GM12892 (cell line): ENCODE measurements around the gene GFPT1.

ENCODE experiments used
- POLR2A ChIP-seq: IDR thresholded peaks from 2 replicates; pipeline ENCODE4 v1.6.1; 2011; ENCODE audit warnings: low read depth, low read length, control low read depth
- TAF1 ChIP-seq: IDR thresholded peaks from 2 replicates; pipeline ENCODE4 v1.6.1; 2011; ENCODE audit warnings: low read depth, mild to moderate bottlenecking, control low read depth, low read length, borderline replicate concordance

GRCh38 chr2:69429491-69430183 is 42.6 kb upstream of the GFPT1 start:
- no peak for TF ChIP-seq POLR2A
- TF ChIP-seq TAF1, result no peak
